Heart left ventricle (tissue), 16 donors: Measurements from ENCODE around the gene UBE3B. TPM values are rescaled to one million over a fixed set of nuclear protein-coding genes. Genes with fewer than 3 reads are reported as not detected.

Experiments used
- ATAC-seq, 4 donors: fragments of 200-7000 bp; cut with Tn5 transposase; one replicate each; pipeline ENCODE4 v1.9.1; 2020 to 2022; ENCODE audit warnings: moderate library complexity in 4 of 4, mild to moderate bottlenecking in 3 of 4, moderate number of reproducible peaks in 1 of 4
- DNase-seq, 5 donors: peaks; one replicate each; pipeline ENCODE4 v3.0.0-alpha.2; 2020
- H3K27ac ChIP-seq, 12 donors: fragments of 200-600 bp; sonication (generic) in 4 of 12; one replicate each; pipeline versions ENCODE4 v1.5.0 to v1.8.0; 2016 to 2022; ENCODE audit warnings: mild to moderate bottlenecking in 2 of 12
- H3K27me3 ChIP-seq, 9 donors: fragments of 200-600 bp; sonication (generic) in 2 of 9; one replicate each; pipeline versions ENCODE4 v1.5.1 to v1.8.0; 2016 to 2022; ENCODE audit warnings: mild to moderate bottlenecking in 3 of 9
- H3K36me3 ChIP-seq, 9 donors: fragments of 200-600 bp; sonication (generic) in 2 of 9; one replicate each; pipeline versions ENCODE4 v1.5.0 to v1.8.0; 2018 to 2022; ENCODE audit warnings: mild to moderate bottlenecking in 2 of 9
- H3K4me1 ChIP-seq, 12 donors: fragments of 200-600 bp; sonication (generic) in 4 of 12; one replicate each; pipeline versions ENCODE4 v1.5.0 to v1.8.0; 2016 to 2022; ENCODE audit warnings: mild to moderate bottlenecking in 3 of 12
- H3K4me3 ChIP-seq, 12 donors: fragments of 200-600 bp; sonication (generic) in 4 of 12; one replicate each; pipeline versions ENCODE4 v1.5.0 to v1.8.0; 2017 to 2022; ENCODE audit warnings: mild to moderate bottlenecking in 9 of 12, moderate library complexity in 4 of 12
- H3K9me3 ChIP-seq, 12 donors: fragments of 200-600 bp; sonication (generic) in 4 of 12; one replicate each; pipeline versions ENCODE4 v1.5.0 to v1.8.0; 2016 to 2022; ENCODE audit warnings: mild to moderate bottlenecking in 1 of 12
- POLR2A ChIP-seq, 2 donors: fragments of 450-650 bp; IDR thresholded peaks; one replicate each; pipeline ENCODE4 v1.6.1; 2017; ENCODE audit warnings: antibody characterized with exemption in 2 of 2, mild to moderate bottlenecking in 2 of 2, moderate library complexity in 2 of 2
- WGBS, 4 donors: extraction: QIAGEN DNeasy Blood & Tissue Kit in 2 of 4; methylation state at CpG; one replicate each; pipeline versions ENCODE4 v1.1.5 to v1.1.7; 2013 to 2018; 5-methylcytosine and 5-hydroxymethylcytosine counted together
- intact Hi-C, 10 donors: fragments of 100-400 bp; cut with DNase I; formaldehyde crosslinking; loops; one replicate each; pipeline versions ENCODE4 v1.11.1 to v1.14.2; 2022
- polyA plus RNA-seq, 2 donors: library from polyadenylated mRNA; stranded (reverse); fragments of 200-250 nt; gene quantifications; one replicate each; pipeline ENCODE4 v1.2.3, GENCODE V29; 2013
- total RNA-seq, 9 donors: library from RNA; depleted of rRNA in 2 of 9; stranded (reverse); fragments of >200 nt in 2 of 9; fragmentation: NEBNext Ultra II Directional in 3 of 9; extraction: Animal tissue kit (Norgen Biotek cat#: 25700) in 3 of 9; gene quantifications; one replicate each; pipeline versions ENCODE4 v1.1.0 to v1.2.4, GENCODE V29; 2016 to 2023
- TF ChIP-seq, protein P1 (sequence below), 12 donors: fragments of 200-600 bp; sonication (generic) in 4 of 12; IDR thresholded peaks; one replicate each; pipeline versions ENCODE4 v1.5.0 to v1.8.0; 2018 to 2022; ENCODE audit warnings: antibody characterized with exemption in 12 of 12, mild to moderate bottlenecking in 5 of 12
- donor health status: ischemic (EF 13 %, LVEDD 7.1; RV severe dilation, severe dysfunction).
- donor health status: healthy with polysubstance abuse.
- donor health status: DM: no; HTN: yes; CAD: no.
- donor health status: DM: no; HTN: no; CAD: no.
- donor health status: ischemic (EF 25% LVEDD 6.9; RV normal size, moderate dysfunction).
- donor health status: ischemic (EF 25% LVEDD 5.7; RV mildly dilated, moderate dysfunction).
- donor health status: healthy.
- donor health status: DM: yes; HTN: yes; CAD: no.
- donor health status: ischemic (EF 35%, LVEDD 5.7; RV mildly dilated, moderate dysfunction).
- donor health status: nonischemic (EF 11% LVEDD 7.7; RV severe dilation, severe dysfunction).
- donor health status: DM: yes; HTN: yes; CAD: no.
- donor health status: PGD.
- donor health status: ischemic (EF 29% LVEDD 5.4; RV normal size, mild dysfunction).
- donor health status: nonischemic (EF 23%, LVEDD 6.1; RV moderate dilation, normal function).

UBE3B gene
- total and polyA plus RNA-seq, 11 donors = 19.1 to 82.7 (median 50.6) TPM

DNA sequence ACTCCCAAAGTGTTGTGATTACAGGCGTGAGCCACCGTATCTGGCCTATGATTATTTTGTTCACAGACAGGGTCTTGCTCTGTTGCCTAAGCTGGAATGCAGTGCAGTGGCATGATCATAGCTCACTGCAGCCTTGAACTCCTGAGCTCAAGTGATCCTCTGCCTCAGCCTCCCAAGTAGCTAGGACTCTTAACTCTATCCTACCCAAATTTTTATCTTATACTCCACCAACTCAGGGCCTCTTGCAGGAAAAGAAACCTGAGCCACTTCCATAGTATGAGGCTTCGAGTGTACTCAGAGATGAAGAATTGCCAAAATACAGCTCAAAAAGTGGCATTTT lies 95.0 kb downstream of the UBE3B start:
- Histone ChIP-seq H3K36me3 (peaks cover 0 to 59% (median 42%) of the 10 kb centered on the region in 9 donors), H3K4me1 (peaks cover 0 to 26% (median 18%) of the 10 kb centered on the region in 12 donors), H3K9me3 (no peaks in the 10 kb centered on the region), H3K27me3 (no peaks in the 10 kb centered on the region), H3K4me3 (peak overlapping the region in 10 of 12 donors; percentile 60 to 93 (median 73)), H3K27ac (peak overlapping the region in 9 of 12 donors; percentile 72 to 92 (median 82))
- no peak for DNase-seq
- no peak for ATAC-seq
- TF ChIP-seq, protein P1, sequence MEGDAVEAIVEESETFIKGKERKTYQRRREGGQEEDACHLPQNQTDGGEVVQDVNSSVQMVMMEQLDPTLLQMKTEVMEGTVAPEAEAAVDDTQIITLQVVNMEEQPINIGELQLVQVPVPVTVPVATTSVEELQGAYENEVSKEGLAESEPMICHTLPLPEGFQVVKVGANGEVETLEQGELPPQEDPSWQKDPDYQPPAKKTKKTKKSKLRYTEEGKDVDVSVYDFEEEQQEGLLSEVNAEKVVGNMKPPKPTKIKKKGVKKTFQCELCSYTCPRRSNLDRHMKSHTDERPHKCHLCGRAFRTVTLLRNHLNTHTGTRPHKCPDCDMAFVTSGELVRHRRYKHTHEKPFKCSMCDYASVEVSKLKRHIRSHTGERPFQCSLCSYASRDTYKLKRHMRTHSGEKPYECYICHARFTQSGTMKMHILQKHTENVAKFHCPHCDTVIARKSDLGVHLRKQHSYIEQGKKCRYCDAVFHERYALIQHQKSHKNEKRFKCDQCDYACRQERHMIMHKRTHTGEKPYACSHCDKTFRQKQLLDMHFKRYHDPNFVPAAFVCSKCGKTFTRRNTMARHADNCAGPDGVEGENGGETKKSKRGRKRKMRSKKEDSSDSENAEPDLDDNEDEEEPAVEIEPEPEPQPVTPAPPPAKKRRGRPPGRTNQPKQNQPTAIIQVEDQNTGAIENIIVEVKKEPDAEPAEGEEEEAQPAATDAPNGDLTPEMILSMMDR (IDR thresholded peaks at IDR 0.05) = no peak
- TF ChIP-seq POLR2A (IDR thresholded peaks at IDR 0.05) = no peak
- WGBS, 4 donors = 55 to 79% (median 73%) methylated on average over 3 of the region's 3 CpGs
- intact Hi-C loops = loop anchor here in 3 of 10 donors (5.0 kb wide), 4 partner anchors 50 to 145 kb away; partner anchors contain the start of genes KCTD10 (in 1 of the 3) and UBE3B (in 1 of the 3)

DNA sequence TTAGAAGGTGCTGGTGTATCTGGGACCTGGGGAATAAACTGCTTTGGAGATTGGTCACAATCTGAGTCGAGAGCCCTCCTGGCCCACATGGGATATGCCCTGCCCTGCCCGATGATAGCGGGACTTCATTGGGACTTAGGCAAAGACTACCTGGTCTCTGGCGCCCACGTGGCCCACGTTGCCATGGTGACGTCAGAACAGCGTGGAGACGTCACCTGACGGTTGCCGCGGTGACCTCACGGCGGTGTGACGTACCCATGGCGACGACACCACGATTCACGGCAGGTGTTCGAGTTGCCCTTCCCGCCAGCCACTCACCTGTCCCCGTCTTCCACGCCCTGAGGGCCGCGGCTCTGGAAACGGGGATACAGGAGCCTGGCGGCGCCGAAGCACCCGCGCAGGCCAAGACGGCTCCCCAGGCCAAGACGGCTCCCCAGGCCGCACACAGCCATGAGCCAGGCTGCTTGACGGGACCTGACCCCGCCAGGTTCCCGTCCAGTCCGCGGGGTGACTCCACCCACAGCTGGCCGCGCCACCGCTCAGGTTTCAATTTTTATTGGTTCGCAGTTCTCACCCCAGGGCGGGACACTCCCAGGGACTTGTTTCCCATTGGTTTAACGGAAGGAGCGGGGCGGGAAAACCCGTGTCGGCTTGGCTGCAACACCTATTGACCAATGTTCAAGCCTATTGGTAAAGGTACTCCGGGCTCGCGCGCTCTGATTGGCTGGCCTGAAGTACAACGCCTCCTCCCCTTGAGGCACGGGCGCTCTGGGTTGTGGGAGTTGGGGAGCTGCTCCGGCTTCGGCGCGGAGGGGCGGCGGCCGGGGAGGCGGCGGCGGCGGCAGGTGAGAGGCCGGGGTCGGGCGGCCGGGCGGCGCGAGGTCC lies 95.8 kb downstream of the UBE3B start, which contains the start of the genes MMAB and MVK:
MMAB (minus strand) TSS at position 476 of the 885 bp plus-strand sequence; CDS start at position 452, 24 bp downstream.
MVK (plus strand) TSS at position 766 of the 885 bp plus-strand sequence. CDS start 1,029 bp downstream, outside the sequence.
- intact Hi-C loops = loop anchor here in 4 of 10 donors (1.0 to 5.0 kb wide), 5 partner anchors 51 to 146 kb away; partner anchors contain the start of genes KCTD10 (in 1 of the 4) and UBE3B (in 1 of the 4)
- 0 to 1% (median 1%) methylated on average over 42 to 74 of the region's 74 CpGs for WGBS, 4 donors
- Histone ChIP-seq H3K4me1 (peaks cover 0 to 26% (median 18%) of the 10 kb centered on the region in 12 donors), H3K9me3 (no peaks in the 10 kb centered on the region), H3K27me3 (no peaks in the 10 kb centered on the region), H3K36me3 (peaks cover 0 to 59% (median 44%) of the 10 kb centered on the region in 9 donors), H3K27ac (peak within 1 kb of the TSS; percentile 47 to 92 (median 82)), H3K4me3 (peak within 1 kb of the TSS; percentile 60 to 93 (median 74))
- ATAC-seq (peak; percentile 98 to 99 (median 98)), DNase-seq (peak; percentile 99)
- TF ChIP-seq POLR2A (IDR thresholded peaks at IDR 0.05) = peak in 1 of 2 donors; percentile 50
- TF ChIP-seq, protein P1 (IDR thresholded peaks at IDR 0.05) = no peak

DNA sequence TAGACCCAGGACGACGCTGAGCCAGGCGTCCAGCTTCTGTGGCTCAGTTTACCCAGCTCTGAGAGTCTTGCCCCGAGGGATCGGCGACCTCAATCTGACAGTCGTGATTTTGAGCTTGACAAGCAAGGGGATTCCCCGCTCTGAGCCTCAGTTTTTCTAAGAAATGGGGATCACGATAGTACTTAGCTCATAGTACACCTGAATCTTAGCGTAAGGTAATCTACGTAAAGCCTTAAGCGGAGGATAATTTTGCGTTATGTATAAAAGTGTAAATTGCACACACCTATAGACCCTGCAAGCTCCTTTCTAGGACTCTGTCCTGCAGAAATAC lies 96.4 kb downstream of the UBE3B start:
- WGBS, 4 donors = 1% methylated on average over 9 to 13 of the region's 13 CpGs
- ATAC-seq (no peak), DNase-seq (no peak)
- H3K4me3 ChIP-seq = peak overlapping the region; percentile 60 to 93 (median 74)
- H3K27me3 ChIP-seq = no peaks in the 10 kb centered on the region
- H3K27ac ChIP-seq = peak overlapping the region in 10 of 12 donors; percentile 42 to 92 (median 68)
- H3K4me1 ChIP-seq = peaks cover 0 to 26% (median 18%) of the 10 kb centered on the region in 12 donors
- H3K36me3 ChIP-seq = peaks cover 0 to 59% (median 46%) of the 10 kb centered on the region in 9 donors
- no peaks in the 10 kb centered on the region for H3K9me3 ChIP-seq
- intact Hi-C loops = loop anchor here in 4 of 10 donors (1.0 to 5.0 kb wide), 5 partner anchors 52 to 147 kb away; partner anchors contain the start of genes KCTD10 (in 1 of the 4) and UBE3B (in 1 of the 4)
- TF ChIP-seq, protein P1 (IDR thresholded peaks at IDR 0.05) = no peak
- TF ChIP-seq POLR2A (IDR thresholded peaks at IDR 0.05) = no peak

DNA sequence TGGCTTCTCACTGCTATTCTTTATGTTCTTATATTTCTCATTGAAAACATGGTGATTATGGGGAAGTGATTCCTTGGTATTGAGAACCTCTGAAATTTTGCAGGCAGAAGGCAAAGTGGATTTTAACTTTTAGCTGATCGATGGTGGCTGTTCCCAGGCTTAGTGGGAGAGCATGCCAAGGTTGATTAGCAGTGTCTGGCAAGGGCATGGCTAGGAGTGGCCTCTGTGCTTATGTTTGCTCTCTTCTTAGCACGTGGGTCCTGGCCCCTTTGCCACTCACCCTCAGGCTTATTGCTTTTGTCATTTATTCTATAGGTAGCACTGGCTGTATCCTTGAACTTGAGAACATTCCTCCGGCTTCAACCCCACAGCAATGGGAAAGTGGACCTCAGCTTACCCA lies 98.2 kb downstream of the UBE3B start:
- Histone ChIP-seq H3K4me1 (peaks cover 0 to 22% (median 15%) of the 10 kb centered on the region in 12 donors), H3K36me3 (peaks cover 0 to 61% (median 52%) of the 10 kb centered on the region in 9 donors), H3K27me3 (no peaks in the 10 kb centered on the region), H3K4me3 (no peak overlapping the region), H3K27ac (no peak overlapping the region), H3K9me3 (no peaks in the 10 kb centered on the region)
- TF ChIP-seq POLR2A (IDR thresholded peaks at IDR 0.05) = no peak
- TF ChIP-seq, protein P1 (IDR thresholded peaks at IDR 0.05) = no peak
- 90 to 94% (median 91%) methylated on average over 3 of the region's 3 CpGs for WGBS, 4 donors
- intact Hi-C loops = loop anchor here in 1 of 10 donors (5.0 kb wide), 1 partner anchor 48 kb away; no protein-coding TSS in a partner anchor
- DNase-seq (peak in 1 of 5 donors; percentile 37), ATAC-seq (no peak)
